Mesendoderm (in vitro differentiated cells): ENCODE data around the gene RNFT2.
A peak's percentile ranks its signal among the peaks of the same experiment; 100 is the strongest.

ENCODE experiments used
- DNase-seq: peaks from one replicate; pipeline ENCODE4 v3.0.0; 2013
- H2AK5ac ChIP-seq: 2 replicates; pipeline ENCODE4 v1.6.1; 2013; ENCODE audit warnings: low read length, inconsistent platforms
- H2BK120ac ChIP-seq: 2 replicates; pipeline ENCODE4 v1.6.1; 2013; ENCODE audit warnings: low read depth, mild to moderate bottlenecking, low read length, moderate library complexity, mixed read lengths
- H2BK15ac ChIP-seq: replicated peaks from 2 replicates; pipeline ENCODE4 v1.6.1; 2013; ENCODE audit warnings: low read depth, mild to moderate bottlenecking, moderate library complexity
- H2BK5ac ChIP-seq: 2 replicates; pipeline ENCODE4 v1.6.1; 2013; ENCODE audit warnings: low read length, inconsistent platforms
- H3K18ac ChIP-seq: 2 replicates; pipeline ENCODE4 v1.6.1; 2013; ENCODE audit warnings: mild to moderate bottlenecking, low read length, mixed read lengths
- H3K23ac ChIP-seq: one replicate; pipeline ENCODE4 v1.6.1; 2013; ENCODE audit warnings: low read length
- H3K27ac ChIP-seq: 2 replicates; pipeline ENCODE4 v1.5.1; 2013; ENCODE audit warnings: low read depth, mild to moderate bottlenecking, inconsistent platforms, low read length, moderate library complexity
- H3K27me3 ChIP-seq: 2 replicates; pipeline ENCODE4 v1.6.1; 2013; ENCODE audit warnings: low read length, control low read depth, mild to moderate bottlenecking, inconsistent platforms; ENCODE audit not compliant: insufficient read depth, poor library complexity
- H3K36me3 ChIP-seq: 2 replicates; pipeline ENCODE4 v1.6.1; 2013; ENCODE audit warnings: low read length, inconsistent platforms; ENCODE audit not compliant: control insufficient read depth, insufficient read depth
- H3K4ac ChIP-seq: one replicate; pipeline ENCODE4 v1.6.1; 2013; ENCODE audit warnings: low read depth, mild to moderate bottlenecking, low read length, moderate library complexity
- H3K4me1 ChIP-seq: 2 replicates; pipeline ENCODE4 v1.6.1; 2013; ENCODE audit warnings: low read depth, low read length, inconsistent platforms; ENCODE audit not compliant: control insufficient read depth
- H3K4me2 ChIP-seq: 2 replicates; pipeline ENCODE4 v1.6.1; 2013; ENCODE audit warnings: low read length
- H3K4me3 ChIP-seq: 2 replicates; pipeline ENCODE4 v1.5.1; 2013; ENCODE audit warnings: mild to moderate bottlenecking, low read length
- H3K56ac ChIP-seq: one replicate; pipeline ENCODE4 v1.6.1; 2013; ENCODE audit warnings: low read length
- H3K79me1 ChIP-seq: 2 replicates; pipeline ENCODE4 v1.6.1; 2013; ENCODE audit warnings: low read length, inconsistent platforms
- H3K79me2 ChIP-seq: 2 replicates; pipeline ENCODE4 v1.6.1; 2013; ENCODE audit warnings: mild to moderate bottlenecking, low read length; ENCODE audit not compliant: control insufficient read depth, insufficient read depth
- H3K9ac ChIP-seq: 2 replicates; pipeline ENCODE4 v1.6.1; 2013; ENCODE audit warnings: low read length, inconsistent platforms
- H4K5ac ChIP-seq: one replicate; pipeline ENCODE4 v1.6.1; 2013; ENCODE audit warnings: low read length
- H4K8ac ChIP-seq: one replicate; pipeline ENCODE4 v1.6.1; 2013; ENCODE audit warnings: low read depth, mild to moderate bottlenecking, control low read depth, low read length, moderate library complexity
- WGBS: extraction: QIAGEN DNeasy Blood & Tissue Kit; methylation state at CpG from one replicate; pipeline ENCODE4 v1.1.7; 2013; ENCODE audit warnings: low lambda C conversion rate, missing lambda C conversion rate; ENCODE audit not compliant: insufficient coverage; ENCODE audit errors: extremely low coverage; 5-methylcytosine and 5-hydroxymethylcytosine counted together

The RNFT2 gene

DNA sequence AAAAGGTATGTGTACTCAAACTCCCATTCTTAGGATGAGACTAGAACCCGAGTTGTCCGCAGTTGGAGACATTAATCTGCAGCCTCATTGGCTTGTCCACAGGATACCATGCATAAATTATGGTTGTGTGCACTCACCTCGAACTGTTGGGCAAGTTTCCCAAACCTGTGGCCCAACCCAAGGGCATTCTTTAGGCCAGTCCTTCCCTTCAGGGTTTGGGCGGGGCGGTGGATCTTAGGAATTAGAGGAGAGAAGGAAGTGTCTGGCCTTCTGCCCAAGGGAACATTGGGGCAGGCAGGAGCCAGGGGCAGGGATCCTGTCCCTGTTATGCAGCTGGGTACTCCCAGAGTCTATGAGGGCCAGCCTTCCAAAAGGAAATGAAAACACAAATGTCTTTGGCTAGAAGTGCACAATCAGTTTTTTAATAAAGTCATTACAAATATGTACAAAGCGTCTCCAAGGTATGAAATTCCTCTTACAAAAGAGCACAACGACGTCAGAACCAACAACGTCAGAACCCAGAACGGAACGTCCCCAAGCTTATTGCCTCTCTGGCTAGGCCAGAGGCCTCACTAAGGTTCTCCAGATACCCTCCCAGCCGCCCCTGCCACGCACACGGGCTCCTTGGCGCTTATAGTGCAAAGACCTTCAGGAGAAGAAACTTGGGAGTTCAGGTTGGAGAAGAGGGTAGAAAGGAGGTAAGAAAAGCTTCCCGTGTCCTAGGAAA, 117.8 kb downstream of the RNFT2 start:
- Histone ChIP-seq H4K5ac (no peak overlapping the region), H3K9ac (no peak overlapping the region), H3K36me3 (no peaks in the 10 kb centered on the region), H4K8ac (no peak overlapping the region), H2BK5ac (no peak overlapping the region), H3K4me1 (no peaks in the 10 kb centered on the region), H3K4me3 (no peak overlapping the region), H3K79me1 (no peaks in the 10 kb centered on the region), H3K23ac (no peak overlapping the region), H3K18ac (no peak overlapping the region), H2BK15ac (no peak overlapping the region), H2BK120ac (no peak overlapping the region), H3K56ac (no peak overlapping the region), H3K27ac (no peak overlapping the region), H3K79me2 (no peaks in the 10 kb centered on the region), H2AK5ac (no peak overlapping the region), H3K4ac (no peak overlapping the region), H3K27me3 (no peaks in the 10 kb centered on the region), H3K4me2 (no peak overlapping the region)
- WGBS: no CpG with 5 or more reads among the region's 16 CpGs
- no peak for DNase-seq

DNA sequence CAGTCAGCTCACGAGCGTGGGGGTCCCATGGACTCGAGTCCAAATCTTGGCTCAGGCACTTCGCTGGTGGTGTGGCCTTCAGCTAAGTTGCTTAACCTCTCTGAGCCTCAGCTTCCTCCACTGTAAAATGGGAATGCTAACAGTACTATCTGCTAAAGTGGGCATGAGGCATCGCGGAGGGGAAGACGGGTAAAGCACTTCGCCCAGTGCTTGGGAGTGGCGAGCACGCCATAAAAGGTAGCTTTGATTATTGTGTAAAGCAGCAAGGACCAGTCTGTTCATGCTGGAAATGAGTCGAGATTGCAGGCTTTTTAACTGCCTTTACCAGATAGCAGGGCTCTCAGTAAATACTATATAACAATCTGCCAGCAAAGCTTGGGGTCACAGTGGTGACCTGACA, 118.6 kb downstream of the RNFT2 start:
- Histone ChIP-seq H4K8ac (no peak overlapping the region), H2BK15ac (no peak overlapping the region), H3K79me2 (no peaks in the 10 kb centered on the region), H2BK5ac (no peak overlapping the region), H3K9ac (no peak overlapping the region), H3K4ac (no peak overlapping the region), H3K4me2 (no peak overlapping the region), H3K27me3 (no peaks in the 10 kb centered on the region), H3K4me1 (no peaks in the 10 kb centered on the region), H3K23ac (no peak overlapping the region), H3K36me3 (no peaks in the 10 kb centered on the region), H3K18ac (no peak overlapping the region), H3K79me1 (no peaks in the 10 kb centered on the region), H3K27ac (no peak overlapping the region), H4K5ac (no peak overlapping the region), H3K4me3 (no peak overlapping the region), H2AK5ac (no peak overlapping the region), H2BK120ac (no peak overlapping the region), H3K56ac (no peak overlapping the region)
- no CpG with 5 or more reads among the region's 11 CpGs for WGBS
- DNase-seq: no peak

DNA sequence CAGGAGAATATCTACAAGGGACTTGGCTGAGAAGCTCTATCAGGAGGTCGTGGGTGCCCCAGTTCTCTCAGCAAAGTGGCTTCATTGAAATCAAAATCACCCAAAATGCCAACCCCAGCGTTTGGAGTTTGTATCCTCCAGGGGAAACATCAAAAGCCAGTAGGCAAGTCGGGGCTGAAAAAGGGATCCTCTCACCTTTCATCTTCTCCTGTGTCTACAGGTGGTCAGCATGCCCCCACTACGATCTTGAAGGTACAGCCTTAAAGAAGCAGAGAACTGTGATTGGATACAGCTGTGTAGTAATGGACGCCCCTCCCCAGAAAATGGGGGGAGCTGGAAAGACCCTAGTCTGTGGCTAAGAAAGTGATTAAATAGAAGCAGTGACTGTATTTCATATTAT, 121.0 kb downstream of the RNFT2 start:
- Histone ChIP-seq H3K4me1 (no peaks in the 10 kb centered on the region), H2BK120ac (no peak overlapping the region), H3K27ac (no peak overlapping the region), H3K79me2 (no peaks in the 10 kb centered on the region), H3K4me2 (no peak overlapping the region), H3K27me3 (no peaks in the 10 kb centered on the region), H3K4me3 (no peak overlapping the region), H2BK15ac (no peak overlapping the region), H4K8ac (no peak overlapping the region), H3K4ac (no peak overlapping the region), H2BK5ac (no peak overlapping the region), H3K9ac (no peak overlapping the region), H3K56ac (no peak overlapping the region), H3K18ac (no peak overlapping the region), H3K79me1 (no peaks in the 10 kb centered on the region), H3K23ac (no peak overlapping the region), H2AK5ac (no peak overlapping the region), H4K5ac (no peak overlapping the region), H3K36me3 (no peaks in the 10 kb centered on the region)
- WGBS: no CpG with 5 or more reads among the region's 5 CpGs
- no peak for DNase-seq

- Histone ChIP-seq H3K56ac (no peak overlapping the region), H3K4ac (no peak overlapping the region), H2BK5ac (no peak overlapping the region), H2BK120ac (no peak overlapping the region), H2BK15ac (no peak overlapping the region), H3K79me2 (no peaks in the 10 kb centered on the region), H3K79me1 (no peaks in the 10 kb centered on the region), H4K8ac (no peak overlapping the region), H3K9ac (no peak overlapping the region), H3K4me1 (no peaks in the 10 kb centered on the region), H3K23ac (no peak overlapping the region), H4K5ac (no peak overlapping the region), H3K27ac (no peak overlapping the region), H2AK5ac (no peak overlapping the region), H3K4me3 (no peak overlapping the region), H3K27me3 (no peaks in the 10 kb centered on the region), H3K36me3 (no peaks in the 10 kb centered on the region), H3K18ac (no peak overlapping the region), H3K4me2 (no peak overlapping the region)
- WGBS: no CpG with 5 or more reads among the region's 3 CpGs
- no peak for DNase-seq
Measured at GRCh38 chr12:116860263-116860662, 122.1 kb downstream of the RNFT2 start.

DNA sequence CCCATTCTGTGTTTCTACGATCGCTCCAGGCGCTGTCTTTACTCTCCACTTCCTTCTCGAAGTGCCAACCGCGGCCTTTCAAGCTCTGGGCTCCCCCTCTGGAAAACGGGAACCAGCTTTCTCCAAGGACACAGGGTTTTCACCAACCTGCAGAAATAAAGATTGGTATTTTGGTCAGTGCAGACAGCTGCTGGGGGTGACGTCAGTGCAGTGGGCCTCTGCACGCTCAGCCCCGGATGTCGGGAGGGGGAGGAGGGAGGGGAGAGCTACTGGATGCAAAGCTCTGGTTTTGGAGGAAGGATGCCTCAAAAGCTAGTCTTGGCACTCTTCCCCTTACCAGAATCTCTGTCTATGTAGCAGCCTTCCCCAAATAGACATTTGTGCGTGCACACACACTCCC, 123.2 kb downstream of the RNFT2 start:
- DNase-seq: peak; percentile 31
- no CpG with 5 or more reads among the region's 12 CpGs for WGBS
- no peak overlapping the region for H3K27ac ChIP-seq

GRCh38 chr12:116862167-116862566, 124.1 kb downstream of the RNFT2 start:
- no peaks in the 10 kb centered on the region for H3K36me3 ChIP-seq
- no peak for DNase-seq
- no peak overlapping the region for H3K56ac ChIP-seq
- H3K4me1 ChIP-seq: no peaks in the 10 kb centered on the region
- no peak overlapping the region for H2BK120ac ChIP-seq
- H2BK15ac ChIP-seq: no peak overlapping the region
- no peaks in the 10 kb centered on the region for H3K79me2 ChIP-seq
- no peak overlapping the region for H4K8ac ChIP-seq
- WGBS: no CpG with 5 or more reads among the region's 4 CpGs
- no peak overlapping the region for H3K27ac ChIP-seq
- H3K27me3 ChIP-seq: no peaks in the 10 kb centered on the region
- H3K4me3 ChIP-seq: no peak overlapping the region
- no peak overlapping the region for H3K4ac ChIP-seq
- H3K18ac ChIP-seq: no peak overlapping the region
- no peak overlapping the region for H2BK5ac ChIP-seq
- no peak overlapping the region for H3K4me2 ChIP-seq
- no peak overlapping the region for H3K23ac ChIP-seq
- H3K9ac ChIP-seq: no peak overlapping the region
- H3K79me1 ChIP-seq: no peaks in the 10 kb centered on the region
- no peak overlapping the region for H4K5ac ChIP-seq
- H2AK5ac ChIP-seq: no peak overlapping the region

More for the DNA sequence above, 123.2 kb downstream of the RNFT2 start:
- no peak overlapping the region for H3K4ac ChIP-seq
- no peak overlapping the region for H2BK120ac ChIP-seq
- H3K4me1 ChIP-seq: no peaks in the 10 kb centered on the region
- H2BK15ac ChIP-seq: no peak overlapping the region
- no peak overlapping the region for H3K9ac ChIP-seq
- no peak overlapping the region for H4K8ac ChIP-seq
- H2BK5ac ChIP-seq: no peak overlapping the region
- no peak overlapping the region for H2AK5ac ChIP-seq
- no peaks in the 10 kb centered on the region for H3K27me3 ChIP-seq
- no peak overlapping the region for H3K18ac ChIP-seq
- no peaks in the 10 kb centered on the region for H3K36me3 ChIP-seq
- no peak overlapping the region for H3K23ac ChIP-seq
- no peaks in the 10 kb centered on the region for H3K79me2 ChIP-seq
- no peak overlapping the region for H3K56ac ChIP-seq
- H3K79me1 ChIP-seq: no peaks in the 10 kb centered on the region
- no peak overlapping the region for H4K5ac ChIP-seq
- no peak overlapping the region for H3K4me3 ChIP-seq
- no peak overlapping the region for H3K4me2 ChIP-seq
